Gastroesophageal sphincter (tissue), 4 donors: Measurements from ENCODE around the gene NPVF. TPM values are rescaled to one million over a fixed set of nuclear protein-coding genes. Genes with fewer than 3 reads are reported as not detected.

Experiments
- ATAC-seq: fragments of 150-250 bp; one replicate; pipeline ENCODE4 v1.9.1; 2016; ENCODE audit warnings: mild to moderate bottlenecking, moderate library complexity
- H3K27ac ChIP-seq, 4 donors: fragments of 200-600 bp; sonication (generic) in 3 of 4; 1 replicate in 3 of 4; 2 replicates in 1 of 4; pipeline ENCODE4 v1.5.1; 2016 to 2019
- H3K27me3 ChIP-seq: fragments of 200-600 bp; sonication (generic); one replicate; pipeline ENCODE4 v1.5.1; 2019
- H3K36me3 ChIP-seq, 2 donors: fragments of 200-600 bp; sonication (generic); one replicate each; pipeline ENCODE4 v1.5.1; 2019; ENCODE audit warnings: control low read depth in 1 of 2
- H3K4me1 ChIP-seq, 3 donors: fragments of 200-600 bp; sonication (generic); 1 replicate in 2 of 3; 2 replicates in 1 of 3; pipeline ENCODE4 v1.5.1; 2016 to 2019; ENCODE audit warnings: control low read depth in 2 of 3
- H3K4me3 ChIP-seq, 2 donors: fragments of 200-600 bp; sonication (generic); one replicate each; pipeline ENCODE4 v1.5.1; 2019; ENCODE audit warnings: mild to moderate bottlenecking in 1 of 2, moderate library complexity in 1 of 2
- H3K9me3 ChIP-seq, 3 donors: fragments of 200-600 bp; sonication (generic); one replicate each; pipeline ENCODE4 v1.5.1; 2017 to 2019; ENCODE audit warnings: control low read depth in 2 of 3
- CTCF ChIP-seq, 4 experiments: fragments of 200-600 bp in 2 of 4; fragments of 450-650 bp in 2 of 4; sonication (generic) in 1 of 4; IDR thresholded peaks; one replicate each; pipeline ENCODE4 v1.5.1; 2017 to 2019; ENCODE audit warnings: antibody characterized with exemption in 4 of 4, mild to moderate bottlenecking in 2 of 4, moderate library complexity in 2 of 4
- EP300 ChIP-seq: sonication (generic); formaldehyde crosslinking; IDR thresholded peaks from one replicate; pipeline ENCODE4 v1.6.1; 2017; ENCODE audit warnings: antibody characterized with exemption, mild to moderate bottlenecking
- POLR2A ChIP-seq, 2 donors: fragments of 450-650 bp; IDR thresholded peaks; one replicate each; pipeline ENCODE4 v1.6.1; 2017; ENCODE audit warnings: antibody characterized with exemption in 2 of 2, mild to moderate bottlenecking in 2 of 2, moderate library complexity in 1 of 2
- POLR2AphosphoS5 ChIP-seq: sonication (generic); formaldehyde crosslinking; IDR thresholded peaks from one replicate; pipeline ENCODE4 v1.6.1; 2017; ENCODE audit warnings: antibody characterized with exemption
- WGBS, 2 donors: methylation state at CpG; one replicate each; pipeline ENCODE4 v1.1.5; 2018; ENCODE audit warnings: low coverage in 1 of 2; 5-methylcytosine and 5-hydroxymethylcytosine counted together
- total RNA-seq, 4 donors: library from RNA; depleted of rRNA; stranded (reverse); fragments of >200 nt; gene quantifications; one replicate each; pipeline ENCODE4 v1.1.0, GENCODE V29; 2016

NPVF gene
- total RNA-seq, 4 donors from 2014 or later: not detected

GRCh38 chr7:25254604-25255003, 26.3 kb upstream of the NPVF start:
- H3K27ac ChIP-seq: no peak overlapping the region
- H3K9me3 ChIP-seq: no peaks in the 10 kb centered on the region
- no peaks in the 10 kb centered on the region for H3K27me3 ChIP-seq
- TF ChIP-seq CTCF (IDR thresholded peaks at IDR 0.05): no peak
- TF ChIP-seq EP300: no peak
- no peak for TF ChIP-seq POLR2AphosphoS5
- no peak for TF ChIP-seq POLR2A (IDR thresholded peaks at IDR 0.05)
- peaks cover 0 to 6% (median 0%) of the 10 kb centered on the region in 3 donors for H3K4me1 ChIP-seq
- no peak for ATAC-seq
- 100% methylated on average over 1 of the region's 3 CpGs for WGBS, 2 donors
- H3K4me3 ChIP-seq: no peak overlapping the region
- H3K36me3 ChIP-seq: no peaks in the 10 kb centered on the region

GRCh38 chr7:25253714-25254113, 25.4 kb upstream of the NPVF start:
- TF ChIP-seq POLR2A (IDR thresholded peaks at IDR 0.05) (no peak), EP300 (no peak), POLR2AphosphoS5 (no peak), CTCF (IDR thresholded peaks at IDR 0.05) (no peak)
- Histone ChIP-seq H3K27ac (no peak overlapping the region), H3K4me1 (no peaks in the 10 kb centered on the region), H3K27me3 (no peaks in the 10 kb centered on the region), H3K9me3 (no peaks in the 10 kb centered on the region), H3K4me3 (no peak overlapping the region), H3K36me3 (no peaks in the 10 kb centered on the region)
- ATAC-seq: no peak
- 47 to 67% methylated on average over 1 of the region's 1 CpG for WGBS, 2 donors

- Histone ChIP-seq H3K27me3 (no peaks in the 10 kb centered on the region), H3K4me3 (no peak overlapping the region), H3K27ac (no peak overlapping the region), H3K36me3 (no peaks in the 10 kb centered on the region), H3K4me1 (no peaks in the 10 kb centered on the region), H3K9me3 (no peaks in the 10 kb centered on the region)
- 85 to 89% methylated on average over 2 to 3 of the region's 3 CpGs for WGBS, 2 donors
- ATAC-seq: no peak
- TF ChIP-seq EP300 (no peak), CTCF (IDR thresholded peaks at IDR 0.05) (no peak), POLR2AphosphoS5 (no peak), POLR2A (IDR thresholded peaks at IDR 0.05) (no peak)
These were observed 22.1 kb upstream of the NPVF start for GRCh38 chr7:25250386-25250785.

GRCh38 chr7:25249772-25250171, 21.5 kb upstream of the NPVF start:
- 90% methylated on average over 3 of the region's 3 CpGs; no CpG with 5 or more reads in 1 of the 2 donors for WGBS, 2 donors

More at GRCh38 chr7:25249772-25250171, 21.5 kb upstream of the NPVF start:
- Histone ChIP-seq H3K4me1 (peaks cover 0 to under 1% (median 0%) of the 10 kb centered on the region in 3 donors), H3K27ac (no peak overlapping the region), H3K27me3 (no peaks in the 10 kb centered on the region), H3K9me3 (no peaks in the 10 kb centered on the region), H3K4me3 (no peak overlapping the region), H3K36me3 (no peaks in the 10 kb centered on the region)
- no peak for TF ChIP-seq CTCF (IDR thresholded peaks at IDR 0.05)
- no peak for TF ChIP-seq EP300
- no peak for TF ChIP-seq POLR2A (IDR thresholded peaks at IDR 0.05)
- no peak for TF ChIP-seq POLR2AphosphoS5
- ATAC-seq: no peak
